GM12891 (cell line): ENCODE results near the gene TSEN54.

Experiments used
- DNase-seq: peaks from one replicate; pipeline ENCODE4 v3.0.0; 2011; ENCODE audit warnings: low spot score; ENCODE audit not compliant: insufficient read length
- FAIRE-seq: peaks from 2 replicates; lab custom pipeline; 2011; peaks lifted over from hg19 to GRCh38; lab: Jason Lieb, UNC
- PAX5 ChIP-seq: IDR thresholded peaks from 2 replicates; pipeline ENCODE4 v1.6.1; 2011; ENCODE audit warnings: low read length, moderate library complexity, mild to moderate bottlenecking; ENCODE audit not compliant: insufficient read depth, severe bottlenecking
- POLR2A ChIP-seq: IDR thresholded peaks from 2 replicates; pipeline ENCODE4 v1.6.1; 2011; ENCODE audit warnings: low read depth, low read length, control low read depth
- POLR2AphosphoS5 ChIP-seq: IDR thresholded peaks from 2 replicates; pipeline ENCODE4 v1.6.1; 2011; ENCODE audit warnings: low read depth, low read length, control low read depth
- POU2F2 ChIP-seq: IDR thresholded peaks from 2 replicates; pipeline ENCODE4 v1.6.1; 2011; ENCODE audit warnings: low read depth, mild to moderate bottlenecking, control low read depth, low read length, moderate library complexity
- SPI1 ChIP-seq: IDR thresholded peaks from 2 replicates; pipeline ENCODE4 v1.6.1; 2011; ENCODE audit warnings: low read depth, low read length, control low read depth
- TAF1 ChIP-seq: IDR thresholded peaks from 2 replicates; pipeline ENCODE4 v1.6.1; 2011; ENCODE audit warnings: low read depth, low read length, control low read depth

TSEN54 gene

GRCh38 chr17:75487351-75488070, 28.8 kb upstream of the TSEN54 start:
- 0 out of 2 replicates have a peak, but pooled peaks have one; percentile 30 for TF ChIP-seq POLR2A
- no peak for TF ChIP-seq PAX5
- no peak for TF ChIP-seq POU2F2
- peak; percentile 33; the same call in 1 of the 2 replicates for TF ChIP-seq TAF1
- peak; percentile 89 for TF ChIP-seq SPI1
- TF ChIP-seq POLR2AphosphoS5: 0 out of 2 replicates have a peak, but pooled peaks have one; percentile 24
- FAIRE-seq: peak; percentile 92
- DNase-seq: peak; percentile 85

GRCh38 chr17:75488693-75489510, 27.4 kb upstream of the TSEN54 start:
- FAIRE-seq (no peak), DNase-seq (no peak)
- TF ChIP-seq POLR2A (no peak), SPI1 (no peak), POU2F2 (no peak), PAX5 (no peak), POLR2AphosphoS5 (no peak), TAF1 (no peak)

DNA sequence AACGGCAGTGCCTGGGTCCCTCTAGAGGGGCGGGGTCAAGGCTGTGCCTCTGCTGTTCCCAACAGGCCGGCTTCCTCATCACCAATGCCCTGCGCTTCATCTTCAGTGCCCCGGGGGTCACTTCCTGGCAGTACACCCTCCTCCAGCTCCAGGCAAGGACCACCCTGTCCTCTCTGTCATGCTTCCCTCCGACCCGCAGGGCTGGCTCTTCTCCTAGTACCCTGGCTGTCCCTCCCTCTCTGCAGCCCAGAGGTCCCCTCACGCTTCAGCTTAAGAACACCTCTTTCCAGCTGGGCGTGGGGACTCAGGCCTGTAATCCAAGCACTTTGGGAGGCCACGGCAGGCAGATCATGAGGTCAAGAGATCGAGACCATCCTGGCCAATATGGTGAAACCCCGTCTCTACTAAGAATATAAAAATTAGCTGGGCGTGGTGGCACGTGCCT, 26.8 kb upstream of the TSEN54 start:
- no peak for DNase-seq
- TF ChIP-seq SPI1 (no peak), POLR2A (no peak), POLR2AphosphoS5 (no peak), TAF1 (no peak)
- no peak for FAIRE-seq

GRCh38 chr17:75490173-75490743, 26.1 kb upstream of the TSEN54 start:
- TF ChIP-seq POLR2A: no peak
- TF ChIP-seq PAX5: no peak
- no peak for TF ChIP-seq TAF1
- no peak for TF ChIP-seq POLR2AphosphoS5
- no peak for TF ChIP-seq POU2F2
- TF ChIP-seq SPI1: no peak
- DNase-seq (no peak), FAIRE-seq (no peak)

DNA sequence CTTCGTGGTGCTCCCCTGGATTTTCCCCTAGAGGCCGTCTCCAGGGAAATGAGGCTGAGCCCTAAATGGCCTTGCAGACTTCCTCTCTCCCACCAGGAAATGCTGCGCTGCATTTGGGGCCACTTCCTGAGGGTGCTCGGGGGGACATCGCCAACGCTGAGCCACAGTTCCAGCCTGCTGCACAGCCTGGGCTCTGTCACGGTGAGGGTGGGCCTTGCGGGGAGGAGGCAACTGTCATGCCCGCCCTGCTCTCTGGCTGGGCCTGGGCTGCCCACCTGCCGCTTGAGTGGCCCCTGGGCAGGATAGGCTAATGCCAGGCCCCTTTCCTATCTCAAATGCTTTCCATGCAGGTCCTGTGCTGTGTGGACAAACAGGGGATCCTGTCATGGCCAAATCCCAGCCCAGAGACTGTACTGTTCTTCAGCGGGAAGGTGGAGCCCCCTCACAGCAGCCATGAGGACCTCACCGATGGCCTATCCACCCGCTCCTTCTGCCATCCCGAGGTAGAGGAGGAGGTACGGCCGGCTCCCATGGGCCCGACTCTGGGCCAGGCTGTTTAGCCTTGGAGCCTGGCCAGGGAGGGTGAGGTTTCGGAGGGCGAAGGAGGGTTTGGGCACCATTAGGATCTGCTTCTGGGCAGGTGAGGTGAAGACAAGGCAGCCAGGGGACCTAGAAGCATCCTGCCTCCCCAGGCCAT, 25.2 kb upstream of the TSEN54 start:
- no peak for FAIRE-seq
- DNase-seq: no peak
- no peak for TF ChIP-seq POU2F2
- no peak for TF ChIP-seq SPI1
- no peak for TF ChIP-seq POLR2AphosphoS5
- no peak for TF ChIP-seq TAF1
- TF ChIP-seq POLR2A: no peak
- TF ChIP-seq PAX5: no peak

GRCh38 chr17:75491680-75492079, 24.6 kb upstream of the TSEN54 start:
- DNase-seq: no peak
- TF ChIP-seq POU2F2: no peak
- TF ChIP-seq POLR2AphosphoS5: no peak
- no peak for TF ChIP-seq TAF1
- no peak for TF ChIP-seq SPI1
- no peak for TF ChIP-seq POLR2A
- no peak for FAIRE-seq

GRCh38 chr17:75492555-75493168, 23.7 kb upstream of the TSEN54 start:
- DNase-seq: no peak
- FAIRE-seq: no peak
- TF ChIP-seq SPI1: no peak
- TF ChIP-seq TAF1: no peak
- no peak for TF ChIP-seq PAX5
- no peak for TF ChIP-seq POLR2AphosphoS5
- no peak for TF ChIP-seq POLR2A
- no peak for TF ChIP-seq POU2F2

- no peak for DNase-seq
- TF ChIP-seq POU2F2 (no peak), POLR2AphosphoS5 (no peak)
- FAIRE-seq: no peak
Measured at GRCh38 chr17:75493476-75494129, 22.7 kb upstream of the TSEN54 start.

GRCh38 chr17:75494326-75494877, 21.9 kb upstream of the TSEN54 start:
- no peak for DNase-seq
- no peak for TF ChIP-seq POLR2AphosphoS5
- no peak for TF ChIP-seq TAF1
- no peak for TF ChIP-seq PAX5
- no peak for TF ChIP-seq POU2F2
- no peak for TF ChIP-seq POLR2A
- no peak for TF ChIP-seq SPI1
- FAIRE-seq: no peak
